Inferior parietal cortex (tissue), 1 donor: ENCODE results near the gene ARMC9.
"Not testable (repeated sequence)": the region's sequence is repeated elsewhere in the genome, so short reads cannot be mapped to it uniquely, and the experiment has no call there.

Experiments used
- DNase-seq: peaks from one replicate; pipeline ENCODE4 v3.0.0-alpha.2; 2016; ENCODE audit errors: extremely low spot score

ARMC9 gene

GRCh38 chr2:231364061-231364460, 165.6 kb downstream of the ARMC9 start:
- no peak for DNase-seq

DNA sequence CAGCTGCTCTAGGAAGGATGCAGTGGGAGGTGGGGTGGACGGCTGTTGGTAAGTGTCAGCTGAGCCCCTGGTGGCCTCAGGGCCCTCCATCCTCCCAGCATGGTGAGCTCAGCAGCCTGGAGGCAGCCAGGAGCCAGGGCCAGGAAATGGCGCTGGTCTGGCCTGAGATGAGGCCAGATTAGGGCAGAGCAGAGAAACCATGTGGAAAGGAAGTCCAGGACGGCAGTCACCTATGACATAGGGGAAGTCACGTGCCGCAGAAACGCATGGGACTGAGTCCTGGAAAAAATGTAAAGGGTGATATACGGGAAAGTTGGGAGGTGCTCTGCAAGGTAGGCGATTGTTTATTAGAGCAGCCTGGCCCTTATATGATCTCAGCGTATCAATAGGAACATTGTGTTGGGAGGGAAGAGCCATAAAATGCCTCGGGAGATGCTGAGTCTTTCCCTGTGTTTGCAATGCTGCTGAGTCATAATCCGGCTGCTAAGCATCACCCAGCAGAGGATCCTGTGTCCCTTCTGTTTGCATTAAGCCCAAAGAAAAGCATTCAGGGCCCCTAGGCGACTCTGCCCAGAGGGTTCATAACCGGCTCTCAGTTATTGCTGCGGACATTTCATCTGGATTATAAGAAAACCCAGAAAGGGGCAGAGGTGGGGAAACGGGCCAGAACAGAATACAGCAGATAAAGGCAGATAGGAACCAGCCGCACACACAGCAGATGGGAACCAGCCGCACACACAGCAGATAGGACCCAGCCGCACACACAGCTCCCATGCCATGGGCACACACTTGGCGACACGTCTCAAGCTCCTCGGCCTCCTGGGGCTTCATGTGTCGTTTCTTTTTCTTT, 166.8 kb downstream of the ARMC9 start:
- peak; percentile 75 for DNase-seq

- no peak for DNase-seq
Observed at GRCh38 chr2:231367178-231367577, 168.7 kb downstream of the ARMC9 start.

DNA sequence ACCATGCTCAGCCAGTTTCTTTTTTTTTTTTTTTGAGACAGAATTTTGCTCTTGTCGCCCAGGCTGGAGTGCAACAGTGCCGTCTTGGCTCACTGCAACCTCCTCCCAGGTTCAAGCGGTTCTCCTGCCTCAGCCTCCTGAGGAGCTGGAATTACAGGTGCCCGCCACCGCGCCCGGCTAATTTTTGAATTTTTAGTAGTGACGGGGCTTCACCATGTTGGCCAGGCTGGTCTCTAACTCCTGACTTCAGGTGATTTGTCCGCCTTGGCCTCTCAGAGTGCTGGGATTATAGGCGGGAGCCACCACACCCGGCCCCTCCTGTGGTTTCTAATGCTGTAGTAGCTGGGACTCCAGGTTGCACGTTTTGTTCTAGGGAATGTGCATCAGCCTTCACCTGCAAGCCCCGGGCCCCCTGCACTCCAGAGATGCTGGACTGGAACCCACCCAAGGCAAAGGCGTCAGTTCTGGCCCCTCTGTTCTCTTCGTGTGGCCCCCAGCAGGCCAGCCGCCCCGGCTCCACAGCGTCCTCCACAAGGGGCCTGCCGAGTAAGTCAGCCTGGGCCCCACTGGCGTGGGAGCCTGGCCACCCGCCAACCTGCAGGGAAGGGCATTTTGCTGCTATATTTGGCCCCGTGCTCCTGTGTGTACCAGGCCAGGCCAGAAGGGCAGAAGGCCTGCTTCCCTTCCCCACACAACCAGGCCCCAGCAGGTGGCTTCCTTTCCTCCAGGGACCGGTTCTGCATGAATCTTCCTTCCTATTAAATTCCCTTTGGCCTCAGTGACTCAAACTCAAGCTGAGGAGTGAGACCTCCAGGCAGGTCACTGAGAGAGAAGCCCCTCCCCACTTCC, 171.4 kb downstream of the ARMC9 start:
- DNase-seq, result no peak

- no peak for DNase-seq
Observed at GRCh38 chr2:231370429-231370748, 172.0 kb downstream of the ARMC9 start.

- no peak for DNase-seq
Observed at GRCh38 chr2:231370749-231371429, 172.5 kb downstream of the ARMC9 start.

GRCh38 chr2:231371430-231372054, 173.1 kb downstream of the ARMC9 start:
- no peak for DNase-seq

- no peak for DNase-seq
Observed at GRCh38 chr2:231372326-231372725, 173.9 kb downstream of the ARMC9 start.

DNA sequence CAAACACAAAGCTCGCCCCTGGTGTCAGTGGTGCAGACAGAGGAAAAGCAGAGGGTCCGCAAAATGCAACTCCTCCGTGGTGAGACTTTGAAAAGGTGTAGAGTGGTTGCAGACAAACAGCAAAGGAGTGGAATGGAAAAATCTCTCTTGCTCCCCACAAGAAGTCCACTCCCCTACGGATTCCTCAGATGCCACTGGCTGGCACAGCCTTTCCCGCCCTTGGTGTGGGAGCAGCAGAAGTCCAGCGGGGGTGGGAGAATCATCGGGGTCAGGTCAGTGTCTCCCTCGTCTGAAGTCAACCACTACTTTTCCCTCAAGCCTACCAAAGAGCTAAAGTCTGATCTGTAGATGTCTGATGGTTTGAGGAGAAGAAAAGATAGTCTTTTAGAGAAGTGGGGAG, 174.8 kb downstream of the ARMC9 start:
- DNase-seq, result no peak

- no peak for DNase-seq
Observed at GRCh38 chr2:231373786-231374349, 175.4 kb downstream of the ARMC9 start.

DNA sequence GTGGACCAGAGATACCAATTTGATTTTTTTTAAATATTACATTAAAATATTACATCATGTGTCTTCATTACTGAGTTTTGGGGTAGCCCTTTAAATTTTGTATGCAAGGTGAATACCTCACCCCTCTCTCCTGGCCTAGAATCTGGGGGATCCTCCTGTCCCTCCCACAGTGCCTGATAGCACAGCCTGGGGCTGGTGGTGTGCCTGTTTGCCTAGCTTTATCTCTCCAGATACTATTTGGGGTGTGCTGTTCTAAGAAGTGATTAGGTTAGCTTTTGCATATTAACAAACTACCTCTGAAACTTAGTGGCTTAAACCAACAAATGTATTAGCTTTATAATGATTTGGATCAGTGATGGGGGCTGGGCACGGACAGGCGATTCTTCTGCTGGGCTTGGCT, 176.3 kb downstream of the ARMC9 start:
- DNase-seq, result no peak

GRCh38 chr2:231375994-231376615, 177.7 kb downstream of the ARMC9 start:
- not testable (repeated sequence) for DNase-seq

DNA sequence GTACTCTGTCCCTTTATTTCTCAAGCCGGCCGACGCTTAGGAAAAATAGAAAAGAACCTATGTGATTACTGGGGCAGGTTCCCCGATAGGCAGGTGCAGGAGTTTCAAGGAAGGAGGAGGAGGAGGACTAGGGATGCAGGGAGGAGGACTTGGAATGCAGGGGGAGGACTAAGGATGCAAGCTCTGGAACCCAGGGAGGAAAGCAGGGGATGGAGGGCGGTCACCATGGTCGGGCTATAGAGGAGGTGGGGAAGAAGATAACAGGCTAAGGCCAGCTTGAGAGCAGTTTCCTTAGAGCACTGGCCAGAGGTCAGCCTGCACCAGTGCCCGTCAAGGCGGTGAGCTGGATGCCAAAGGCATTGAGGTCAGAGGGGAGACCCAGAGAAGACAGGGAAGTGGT, 178.4 kb downstream of the ARMC9 start:
- no peak for DNase-seq

GRCh38 chr2:231378026-231378722, 179.7 kb downstream of the ARMC9 start:
- DNase-seq, result no peak

- DNase-seq, result peak; percentile 30
Observed at GRCh38 chr2:231379266-231380215, 181.1 kb downstream of the ARMC9 start.

DNA sequence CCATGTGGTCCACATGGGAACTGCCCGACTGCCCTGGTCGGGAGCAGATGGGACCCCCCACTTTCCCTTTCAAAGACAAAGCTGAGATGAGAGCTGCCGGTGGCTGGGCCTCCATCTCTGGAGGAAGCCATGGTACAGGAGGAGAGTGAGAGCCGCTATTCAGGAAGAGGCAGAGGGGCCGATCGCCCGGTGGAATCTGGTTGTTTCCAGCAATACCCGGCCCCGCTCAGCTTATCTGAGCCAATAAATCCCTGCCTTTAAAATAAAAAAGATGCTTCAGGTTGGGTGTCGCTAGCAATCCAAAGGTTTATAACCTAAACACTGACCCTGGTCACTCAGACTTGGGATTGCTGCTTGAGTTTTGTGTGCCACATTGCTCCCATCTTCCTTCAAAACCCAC, 181.9 kb downstream of the ARMC9 start:
- DNase-seq, result no peak

DNA sequence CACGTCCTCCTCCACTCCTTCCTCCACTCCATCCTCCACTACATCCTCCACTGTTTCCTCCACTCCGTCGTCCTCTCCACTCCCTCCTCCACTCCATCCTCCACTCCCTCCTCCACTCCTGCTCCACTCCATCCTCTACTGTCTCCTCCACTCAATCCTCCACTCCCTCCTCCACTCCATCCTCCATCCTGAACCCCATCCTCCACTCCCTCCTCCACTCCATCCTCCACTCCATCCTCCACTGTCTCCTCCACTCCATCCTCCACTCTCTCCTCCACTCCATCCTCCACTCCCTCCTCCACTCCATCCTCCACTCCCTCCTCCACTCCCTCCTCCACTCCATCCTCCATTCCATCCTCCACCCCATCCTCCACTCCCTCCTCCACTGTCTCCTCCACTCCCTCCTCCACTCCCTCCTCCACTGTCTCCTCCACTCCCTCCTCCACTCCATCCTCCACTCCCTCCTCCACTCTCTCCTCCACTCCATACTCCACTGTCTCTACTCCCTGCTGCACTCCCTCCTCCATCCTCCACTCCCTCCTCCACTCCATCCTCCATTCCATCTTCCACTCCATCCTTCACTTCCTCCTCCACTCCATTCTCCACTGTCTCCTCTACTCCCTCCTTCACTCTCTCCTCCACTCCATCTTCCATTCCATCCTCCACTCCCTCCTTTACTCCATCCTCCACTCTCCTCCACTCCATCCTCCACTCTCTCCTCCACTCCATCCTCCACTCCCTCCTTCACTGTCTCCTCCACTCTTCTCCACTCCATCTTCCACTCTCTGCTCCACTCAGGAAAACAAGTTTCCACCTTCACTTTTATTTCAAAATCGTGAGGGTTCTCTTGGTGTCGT, 182.8 kb downstream of the ARMC9 start:
- DNase-seq, result no peak

DNA sequence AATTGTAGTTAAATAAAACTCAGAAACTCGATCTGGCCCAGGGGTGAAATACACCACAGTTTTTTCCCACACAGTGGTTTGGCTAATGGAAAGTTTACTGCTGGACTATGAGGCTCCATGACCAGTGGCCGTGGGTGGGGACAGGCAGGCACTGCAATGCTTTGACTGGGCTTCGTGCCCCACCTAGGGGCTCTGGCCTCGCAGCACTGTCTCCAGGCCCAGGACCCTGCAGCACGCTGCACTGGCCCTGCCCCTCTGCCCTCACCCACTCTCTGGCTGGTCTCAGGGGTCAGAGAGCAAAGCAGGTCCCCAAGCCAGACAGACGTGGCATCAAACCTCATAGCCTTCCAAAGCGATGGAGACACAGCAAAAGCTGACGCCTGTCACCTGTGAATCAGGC, 183.7 kb downstream of the ARMC9 start:
- no peak for DNase-seq
